ENCODE data around the gene CBR3.

DNA sequence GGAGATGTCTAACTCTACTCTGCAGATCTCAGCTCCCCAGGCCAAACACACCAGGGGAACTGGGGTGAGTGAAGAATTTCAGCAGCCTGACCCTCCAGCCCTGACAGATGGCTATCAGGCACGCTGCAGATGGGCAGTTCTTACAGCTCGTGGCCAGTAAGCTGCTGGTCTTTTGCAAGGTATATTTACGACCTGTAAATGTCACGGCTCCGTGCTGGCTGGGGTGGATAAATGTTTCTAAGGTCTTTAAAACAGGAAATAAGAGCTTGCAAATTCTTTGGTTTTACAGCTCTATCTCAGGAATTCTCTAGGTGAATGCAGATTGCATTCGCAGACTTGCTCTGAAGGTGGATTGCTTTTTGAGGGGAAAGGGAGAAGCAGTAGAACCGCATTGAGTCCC is 31.8 kb downstream of the CBR3 start:
- no peak for TF ChIP-seq POLR2A (IDR thresholded peaks at IDR 0.05)
- TF ChIP-seq, protein P1, sequence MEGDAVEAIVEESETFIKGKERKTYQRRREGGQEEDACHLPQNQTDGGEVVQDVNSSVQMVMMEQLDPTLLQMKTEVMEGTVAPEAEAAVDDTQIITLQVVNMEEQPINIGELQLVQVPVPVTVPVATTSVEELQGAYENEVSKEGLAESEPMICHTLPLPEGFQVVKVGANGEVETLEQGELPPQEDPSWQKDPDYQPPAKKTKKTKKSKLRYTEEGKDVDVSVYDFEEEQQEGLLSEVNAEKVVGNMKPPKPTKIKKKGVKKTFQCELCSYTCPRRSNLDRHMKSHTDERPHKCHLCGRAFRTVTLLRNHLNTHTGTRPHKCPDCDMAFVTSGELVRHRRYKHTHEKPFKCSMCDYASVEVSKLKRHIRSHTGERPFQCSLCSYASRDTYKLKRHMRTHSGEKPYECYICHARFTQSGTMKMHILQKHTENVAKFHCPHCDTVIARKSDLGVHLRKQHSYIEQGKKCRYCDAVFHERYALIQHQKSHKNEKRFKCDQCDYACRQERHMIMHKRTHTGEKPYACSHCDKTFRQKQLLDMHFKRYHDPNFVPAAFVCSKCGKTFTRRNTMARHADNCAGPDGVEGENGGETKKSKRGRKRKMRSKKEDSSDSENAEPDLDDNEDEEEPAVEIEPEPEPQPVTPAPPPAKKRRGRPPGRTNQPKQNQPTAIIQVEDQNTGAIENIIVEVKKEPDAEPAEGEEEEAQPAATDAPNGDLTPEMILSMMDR (IDR thresholded peaks at IDR 0.05): no peak

All from transverse colon (tissue), 3 donors.